OCI-M2 (cell line): ENCODE data around the gene TMEM250.
A peak's percentile ranks its signal among the peaks of the same experiment; 100 is the strongest.
"Not testable (repeated sequence)": the region's sequence is repeated elsewhere in the genome, so short reads cannot be mapped to it uniquely, and the experiment has no call there.

Experiments
- DNase-seq: peaks from one replicate; lab custom pipeline; 2025; ENCODE audit not compliant: unreplicated experiment; lab: John Stamatoyannopoulos, UW

Gene TMEM250

GRCh38 chr9:136118320-136119060 lies at the start of gene TMEM250:
TSS of gene TMEM250 (minus strand) at chr9:136118875. CDS start at chr9:136116900, 1,975 bp downstream.
- peak; percentile 21 for DNase-seq

GRCh38 chr9:136163248-136163850 lies 44.7 kb upstream of the TMEM250 start:
- DNase-seq, result no peak

- no peak for DNase-seq
These were observed 42.4 kb upstream of the TMEM250 start for GRCh38 chr9:136160995-136161610.

GRCh38 chr9:136160381-136160841 lies 41.7 kb upstream of the TMEM250 start:
- DNase-seq, result no peak

GRCh38 chr9:136159851-136160250 lies 41.2 kb upstream of the TMEM250 start:
- DNase-seq, result no peak

GRCh38 chr9:136157477-136158265 lies 39.0 kb upstream of the TMEM250 start:
- DNase-seq, result no peak

- no peak for DNase-seq
These were observed 37.8 kb upstream of the TMEM250 start for GRCh38 chr9:136156209-136157120.

- no peak for DNase-seq
These were observed 36.9 kb upstream of the TMEM250 start for GRCh38 chr9:136155576-136155975.

- no peak for DNase-seq
These were observed 36.3 kb upstream of the TMEM250 start for GRCh38 chr9:136154943-136155342.

GRCh38 chr9:136153381-136154065 lies 34.8 kb upstream of the TMEM250 start:
- DNase-seq, result no peak

- no peak for DNase-seq
These were observed 34.3 kb upstream of the TMEM250 start for GRCh38 chr9:136152931-136153330.

- no peak for DNase-seq
These were observed 33.8 kb upstream of the TMEM250 start for GRCh38 chr9:136152543-136152866.

GRCh38 chr9:136151848-136152542 lies 33.3 kb upstream of the TMEM250 start:
- no peak for DNase-seq

GRCh38 chr9:136151214-136151804 lies 32.6 kb upstream of the TMEM250 start:
- no peak for DNase-seq

GRCh38 chr9:136150664-136151213 lies 32.1 kb upstream of the TMEM250 start:
- DNase-seq, result not testable (repeated sequence)

- no peak for DNase-seq
These were observed 31.2 kb upstream of the TMEM250 start for GRCh38 chr9:136149853-136150252.

- no peak for DNase-seq
These were observed 30.7 kb upstream of the TMEM250 start for GRCh38 chr9:136149337-136149736.

GRCh38 chr9:136148766-136149165 lies 30.1 kb upstream of the TMEM250 start:
- DNase-seq, result no peak
